Nephron (organoid): Measurements from ENCODE around the gene ZNF579.
A peak's percentile ranks its signal among the peaks of the same experiment; 100 is the strongest.
"Not testable (repeated sequence)": the region's sequence is repeated elsewhere in the genome, so short reads cannot be mapped to it uniquely, and the experiment has no call there.

Experiments used
- H3K27ac Mint-ChIP-seq, 3 experiments: 2 replicates each; pipeline ENCODE4 v1.8.0; 2020; ENCODE audit warnings: mixed read lengths in 3 of 3, mild to moderate bottlenecking in 2 of 3, moderate library complexity in 1 of 3
- H3K27me3 Mint-ChIP-seq: 2 replicates; pipeline ENCODE4 v1.8.0; 2021; ENCODE audit warnings: low read depth, mild to moderate bottlenecking, moderate library complexity, mixed read lengths
- H3K36me3 Mint-ChIP-seq: 2 replicates; pipeline ENCODE4 v1.8.0; 2020; ENCODE audit warnings: low read depth, mixed read lengths
- H3K4me1 Mint-ChIP-seq: 2 replicates; pipeline ENCODE4 v1.8.0; 2020; ENCODE audit warnings: mixed read lengths
- H3K4me3 Mint-ChIP-seq, 3 experiments: 2 replicates each; pipeline ENCODE4 v1.8.0; 2020; ENCODE audit warnings: mild to moderate bottlenecking in 3 of 3, mixed read lengths in 3 of 3, moderate library complexity in 2 of 3
- H3K9me3 Mint-ChIP-seq: 2 replicates; pipeline ENCODE4 v1.8.0; 2020; ENCODE audit warnings: mixed read lengths
- TF ChIP-seq, protein P1 (sequence below), 3 experiments: fragments of 200-600 bp; sonication (generic); IDR thresholded peaks; one replicate each; pipeline ENCODE4 v1.5.0; 2021; ENCODE audit warnings: antibody characterized with exemption in 3 of 3; ENCODE audit not compliant: unreplicated experiment in 3 of 3

The ZNF579 gene

DNA sequence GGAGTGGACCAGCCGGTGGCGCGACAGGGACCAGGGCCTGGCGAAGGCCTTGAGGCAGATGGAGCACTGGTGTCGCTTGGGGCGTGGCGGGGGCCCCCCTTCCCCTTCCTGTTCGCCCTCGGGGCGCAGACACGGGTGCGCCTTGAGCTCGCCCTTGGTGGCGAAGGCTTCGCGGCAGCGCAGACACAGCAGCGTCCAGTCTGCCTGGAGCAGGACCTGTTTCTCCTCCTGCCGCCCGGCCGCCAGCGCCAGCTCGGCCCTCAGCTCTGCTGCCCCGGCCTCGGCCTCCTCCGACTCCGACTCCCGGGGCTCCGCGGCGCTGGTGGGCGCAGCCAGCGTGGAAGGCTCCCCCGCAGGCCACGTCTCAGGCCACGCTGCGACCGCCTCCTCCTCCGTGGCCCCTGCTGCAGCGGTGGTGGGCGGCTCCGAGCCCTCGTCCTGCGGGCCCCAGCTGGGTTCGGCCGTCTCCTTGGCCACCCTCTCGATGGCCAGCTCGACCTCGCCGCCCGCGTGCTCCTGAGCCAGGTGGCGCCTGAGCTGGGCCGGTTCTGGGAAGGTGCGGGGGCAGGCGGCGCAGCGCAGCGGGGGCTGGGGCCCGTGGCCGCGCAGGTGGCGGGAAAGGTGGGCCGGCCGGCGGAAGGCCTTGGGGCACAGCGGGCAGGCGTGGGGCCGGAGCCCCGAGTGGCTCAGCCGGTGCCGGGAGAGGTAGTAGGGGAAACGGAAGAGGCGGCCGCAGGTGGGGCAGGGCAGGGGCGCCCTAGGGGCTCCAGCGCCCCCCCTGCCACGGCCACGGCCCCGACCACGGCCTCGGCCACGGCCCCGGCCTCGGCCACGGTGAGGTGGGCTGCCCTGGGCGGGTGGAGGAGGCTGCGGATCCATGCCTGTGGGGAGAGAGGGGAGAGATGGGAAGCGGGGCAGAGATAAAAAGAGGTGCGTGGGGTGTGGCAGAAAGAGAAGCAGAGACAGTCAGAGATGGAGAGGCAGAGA lies 1.6 kb downstream of the ZNF579 start:
- Mint-ChIP-seq H3K27me3 (no peaks in the 10 kb centered on the region), H3K27ac (peak overlapping the region; percentile 87 to 98 (median 94)), H3K4me3 (peak overlapping the region; percentile 99), H3K9me3 (no peaks in the 10 kb centered on the region), H3K36me3 (peaks cover 28% of the 10 kb centered on the region), H3K4me1 (peaks cover 19% of the 10 kb centered on the region)
- TF ChIP-seq, protein P1, sequence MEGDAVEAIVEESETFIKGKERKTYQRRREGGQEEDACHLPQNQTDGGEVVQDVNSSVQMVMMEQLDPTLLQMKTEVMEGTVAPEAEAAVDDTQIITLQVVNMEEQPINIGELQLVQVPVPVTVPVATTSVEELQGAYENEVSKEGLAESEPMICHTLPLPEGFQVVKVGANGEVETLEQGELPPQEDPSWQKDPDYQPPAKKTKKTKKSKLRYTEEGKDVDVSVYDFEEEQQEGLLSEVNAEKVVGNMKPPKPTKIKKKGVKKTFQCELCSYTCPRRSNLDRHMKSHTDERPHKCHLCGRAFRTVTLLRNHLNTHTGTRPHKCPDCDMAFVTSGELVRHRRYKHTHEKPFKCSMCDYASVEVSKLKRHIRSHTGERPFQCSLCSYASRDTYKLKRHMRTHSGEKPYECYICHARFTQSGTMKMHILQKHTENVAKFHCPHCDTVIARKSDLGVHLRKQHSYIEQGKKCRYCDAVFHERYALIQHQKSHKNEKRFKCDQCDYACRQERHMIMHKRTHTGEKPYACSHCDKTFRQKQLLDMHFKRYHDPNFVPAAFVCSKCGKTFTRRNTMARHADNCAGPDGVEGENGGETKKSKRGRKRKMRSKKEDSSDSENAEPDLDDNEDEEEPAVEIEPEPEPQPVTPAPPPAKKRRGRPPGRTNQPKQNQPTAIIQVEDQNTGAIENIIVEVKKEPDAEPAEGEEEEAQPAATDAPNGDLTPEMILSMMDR (IDR thresholded peaks at IDR 0.05; ENCODE audit: unreplicated experiment in 3 of 3), result no peak

DNA sequence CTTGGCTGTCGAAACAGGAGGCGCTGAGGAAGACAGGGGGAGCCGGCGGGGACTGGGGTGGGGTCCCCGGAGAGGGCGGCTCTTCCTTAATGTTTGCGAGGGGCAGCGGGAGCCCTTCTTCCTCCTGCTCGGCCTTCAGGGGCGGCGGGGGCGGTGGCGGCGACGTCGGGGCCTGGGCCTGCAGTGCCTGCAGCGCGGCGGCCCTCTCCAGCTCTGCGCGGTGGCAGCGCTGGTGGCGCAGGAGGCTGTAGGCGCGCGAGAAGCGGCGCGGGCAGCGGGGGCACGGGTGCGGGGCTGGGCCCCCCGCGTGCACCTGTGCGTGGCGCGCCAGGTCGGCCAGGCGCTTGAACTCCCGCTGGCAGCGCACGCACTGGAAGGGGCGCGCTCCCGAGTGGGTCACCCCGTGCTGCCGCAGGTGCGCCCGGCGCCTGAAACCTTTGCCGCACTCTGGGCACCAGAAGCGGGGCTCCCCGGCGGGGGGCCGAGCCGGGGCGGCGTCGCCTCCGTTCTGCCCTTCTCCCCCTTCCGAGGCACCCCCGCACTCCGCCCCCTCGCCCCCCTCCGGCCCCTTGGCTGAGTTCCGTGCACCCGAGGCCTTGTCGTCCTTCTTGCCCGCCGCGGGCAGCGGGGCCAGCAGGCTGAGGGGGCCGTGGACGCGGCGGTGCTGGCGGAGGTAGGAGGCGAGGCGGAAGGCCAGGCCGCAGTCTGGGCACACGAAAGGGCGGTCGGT lies 2.5 kb downstream of the ZNF579 start:
- no peaks in the 10 kb centered on the region for H3K27me3 Mint-ChIP-seq

DNA sequence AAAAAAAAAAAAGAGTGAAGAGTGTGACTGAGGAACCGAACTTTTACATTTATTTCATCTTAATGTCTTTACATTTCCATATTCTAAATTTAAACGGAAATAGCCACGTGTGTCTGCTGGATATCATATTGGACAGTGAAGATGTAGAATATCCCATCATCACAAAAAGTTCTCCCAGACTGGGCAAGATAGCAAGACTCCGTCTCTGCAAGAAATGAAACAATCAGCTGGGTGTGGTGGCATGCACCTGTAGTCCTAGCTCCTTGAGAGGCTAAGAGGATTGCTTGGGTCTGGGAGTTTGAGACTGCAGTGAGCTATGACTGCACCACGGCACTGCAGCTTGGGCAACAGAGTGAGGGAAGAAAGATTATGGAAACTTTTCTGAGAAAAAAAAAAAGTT lies 3.9 kb downstream of the ZNF579 start:
- H3K27me3 Mint-ChIP-seq, result peaks cover 5% of the 10 kb centered on the region
- H3K27ac Mint-ChIP-seq, result peak overlapping the region in 2 of 3 experiments; percentile 55 to 63
- TF ChIP-seq, protein P1 (IDR thresholded peaks at IDR 0.05; ENCODE audit: unreplicated experiment in 3 of 3), result no peak
- H3K36me3 Mint-ChIP-seq, result peaks cover 28% of the 10 kb centered on the region
- H3K9me3 Mint-ChIP-seq, result no peaks in the 10 kb centered on the region
- H3K4me3 Mint-ChIP-seq, result peak overlapping the region; percentile 73 to 86 (median 85)
- H3K4me1 Mint-ChIP-seq, result peaks cover 14% of the 10 kb centered on the region

More for the DNA sequence above, 2.5 kb downstream of the ZNF579 start:
- TF ChIP-seq, protein P1 (IDR thresholded peaks at IDR 0.05; ENCODE audit: unreplicated experiment in 3 of 3), result no peak
- H3K36me3 Mint-ChIP-seq, result peaks cover 28% of the 10 kb centered on the region
- H3K4me1 Mint-ChIP-seq, result peaks cover 19% of the 10 kb centered on the region
- H3K9me3 Mint-ChIP-seq, result no peaks in the 10 kb centered on the region
- no peak overlapping the region for H3K27ac Mint-ChIP-seq
- H3K4me3 Mint-ChIP-seq, result no peak overlapping the region

DNA sequence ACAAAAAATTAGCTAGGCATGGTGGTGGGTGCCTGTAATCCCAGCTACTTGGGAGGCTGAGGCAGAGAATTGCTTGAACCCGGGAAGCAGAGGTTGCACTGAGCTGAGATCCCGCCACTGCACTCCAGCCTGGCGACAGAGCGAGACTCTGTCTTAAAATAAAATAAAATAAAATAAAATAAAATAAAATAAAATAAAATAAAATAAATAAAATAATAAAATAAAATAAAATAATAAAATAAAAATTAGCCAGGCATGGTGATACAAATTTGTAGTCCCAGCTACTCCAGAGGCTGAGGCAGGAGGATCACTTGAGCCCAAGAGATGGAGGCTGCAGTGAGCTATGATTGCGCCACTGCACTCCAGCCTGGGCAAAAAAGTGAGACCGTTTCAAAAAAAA lies 6.7 kb downstream of the ZNF579 start:
- not testable (repeated sequence) for H3K4me1 Mint-ChIP-seq, H3K9me3 Mint-ChIP-seq, H3K27ac Mint-ChIP-seq, H3K27me3 Mint-ChIP-seq, H3K4me3 Mint-ChIP-seq
- H3K36me3 Mint-ChIP-seq, result peaks cover 23% of the 10 kb centered on the region

DNA sequence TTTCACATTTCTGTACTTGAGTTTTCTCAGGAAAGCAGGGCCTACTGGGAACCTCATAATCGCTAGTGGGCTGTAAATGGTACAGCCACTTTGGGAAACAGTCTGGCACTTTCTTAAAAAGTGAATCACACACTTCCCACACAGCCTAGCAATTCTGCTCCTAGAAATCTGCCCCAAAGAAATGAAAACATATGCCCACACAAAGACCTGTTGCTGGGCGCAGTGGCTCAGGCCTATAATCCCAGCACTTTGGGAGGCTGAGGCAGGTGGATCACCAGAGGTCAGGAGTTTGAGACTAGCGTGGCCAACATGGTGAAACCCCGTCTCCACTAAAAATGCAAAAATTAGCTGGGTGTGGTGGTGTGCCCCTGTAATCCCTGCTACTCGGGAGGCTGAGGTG lies 11.2 kb downstream of the ZNF579 start:
- not testable (repeated sequence) for H3K36me3 Mint-ChIP-seq, H3K27ac Mint-ChIP-seq, H3K9me3 Mint-ChIP-seq, H3K4me1 Mint-ChIP-seq, H3K4me3 Mint-ChIP-seq
- H3K27me3 Mint-ChIP-seq, result peaks cover 13% of the 10 kb centered on the region

DNA sequence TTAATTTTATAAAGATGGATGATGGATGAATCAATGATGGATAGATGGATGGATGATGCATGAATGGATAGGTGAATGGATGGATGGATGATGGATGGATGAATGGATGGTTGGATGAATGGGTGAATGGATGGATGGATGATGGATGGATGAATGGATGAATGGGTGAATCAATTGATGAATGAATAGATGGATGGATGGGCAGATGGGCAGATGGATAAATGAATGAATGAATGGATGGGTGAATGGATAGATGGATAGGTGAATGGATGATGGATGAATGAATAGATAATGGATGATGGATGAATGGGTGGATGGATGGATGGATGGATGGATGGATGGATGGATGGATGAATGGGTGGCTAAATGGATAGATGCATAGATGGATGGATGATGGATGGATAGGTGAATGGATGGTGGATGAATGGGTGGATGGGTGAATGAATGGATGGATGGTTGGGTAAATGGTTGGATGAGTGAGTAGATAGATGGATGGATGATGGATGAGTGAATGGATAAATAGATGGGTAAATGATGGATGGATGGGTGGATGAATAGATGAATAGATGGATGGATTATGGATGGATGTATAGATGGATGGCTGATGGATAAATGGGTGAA lies 12.8 kb downstream of the ZNF579 start:
- Mint-ChIP-seq H3K27me3 (peaks cover 13% of the 10 kb centered on the region), H3K9me3 (no peaks in the 10 kb centered on the region), H3K4me3 (no peak overlapping the region)

More for the DNA sequence above, 12.8 kb downstream of the ZNF579 start:
- Mint-ChIP-seq H3K27ac (no peak overlapping the region), H3K36me3 (no peaks in the 10 kb centered on the region), H3K4me1 (peaks cover 6% of the 10 kb centered on the region)
- TF ChIP-seq, protein P1 (IDR thresholded peaks at IDR 0.05; ENCODE audit: unreplicated experiment in 3 of 3), result no peak
